Measurements from ENCODE around the gene KHSRP. TPM values are rescaled to one million over a fixed set of nuclear protein-coding genes. Genes with fewer than 3 reads are reported as not detected.

The KHSRP gene
- total and polyA plus RNA-seq, 2 of the 13 experiments (the other 11 are each of a cell fraction or from before 2014, with no cell fraction given), result 72.1 to 129 TPM

DNA sequence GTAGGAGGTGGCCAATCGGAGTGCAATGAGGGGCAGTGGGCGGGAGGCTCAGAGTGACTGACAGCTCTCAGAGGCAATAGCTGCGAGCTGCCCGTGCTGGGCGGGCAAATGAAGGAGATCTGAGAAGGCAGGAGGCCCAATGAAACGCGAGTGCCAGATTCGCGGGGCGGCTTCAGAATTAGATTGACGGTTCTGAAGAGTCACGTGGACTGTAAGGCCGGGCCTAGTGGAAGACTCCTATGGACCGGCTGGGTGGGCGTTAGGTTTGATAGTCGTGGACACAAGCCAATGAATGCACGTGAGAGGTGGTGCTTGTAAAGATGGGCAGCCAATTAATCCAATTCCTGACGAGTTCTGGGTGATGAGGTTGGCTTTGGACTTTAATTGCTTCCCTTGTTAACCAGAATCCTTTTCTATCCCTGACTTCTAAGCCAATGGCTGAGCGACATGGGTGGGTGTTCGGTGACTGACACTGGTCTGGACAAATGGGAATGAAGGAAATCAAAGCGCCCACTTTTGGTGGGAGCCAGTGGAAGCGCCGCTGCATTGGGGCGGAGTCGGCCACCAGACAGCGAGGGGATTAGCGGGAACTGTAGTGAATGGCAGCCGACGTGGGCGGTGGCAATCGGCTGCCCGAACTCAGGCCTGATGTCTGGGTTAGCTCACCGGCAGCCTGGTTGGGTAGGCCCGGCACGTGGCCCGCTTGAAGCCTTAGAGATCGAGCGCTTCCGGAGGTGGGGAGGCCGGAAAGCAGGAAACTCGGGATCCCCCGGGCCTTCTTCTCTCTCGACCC is 524 bp upstream of the KHSRP start (continued):
- TF ChIP-seq, protein P1, sequence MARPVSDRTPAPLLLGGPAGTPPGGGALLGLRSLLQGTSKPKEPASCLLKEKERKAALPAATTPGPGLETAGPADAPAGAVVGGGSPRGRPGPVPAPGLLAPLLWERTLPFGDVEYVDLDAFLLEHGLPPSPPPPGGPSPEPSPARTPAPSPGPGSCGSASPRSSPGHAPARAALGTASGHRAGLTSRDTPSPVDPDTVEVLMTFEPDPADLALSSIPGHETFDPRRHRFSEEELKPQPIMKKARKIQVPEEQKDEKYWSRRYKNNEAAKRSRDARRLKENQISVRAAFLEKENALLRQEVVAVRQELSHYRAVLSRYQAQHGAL (CRISPR knock-in tag; IDR thresholded peaks at IDR 0.05; ENCODE audit: not compliant biosample characterization), result no peak
- TF ChIP-seq, protein P2, sequence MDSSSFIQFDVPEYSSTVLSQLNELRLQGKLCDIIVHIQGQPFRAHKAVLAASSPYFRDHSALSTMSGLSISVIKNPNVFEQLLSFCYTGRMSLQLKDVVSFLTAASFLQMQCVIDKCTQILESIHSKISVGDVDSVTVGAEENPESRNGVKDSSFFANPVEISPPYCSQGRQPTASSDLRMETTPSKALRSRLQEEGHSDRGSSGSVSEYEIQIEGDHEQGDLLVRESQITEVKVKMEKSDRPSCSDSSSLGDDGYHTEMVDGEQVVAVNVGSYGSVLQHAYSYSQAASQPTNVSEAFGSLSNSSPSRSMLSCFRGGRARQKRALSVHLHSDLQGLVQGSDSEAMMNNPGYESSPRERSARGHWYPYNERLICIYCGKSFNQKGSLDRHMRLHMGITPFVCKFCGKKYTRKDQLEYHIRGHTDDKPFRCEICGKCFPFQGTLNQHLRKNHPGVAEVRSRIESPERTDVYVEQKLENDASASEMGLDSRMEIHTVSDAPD (CRISPR knock-in tag; IDR thresholded peaks at IDR 0.05), result 0 out of 2 replicates have a peak, but pooled peaks have one; percentile 62
- TF ChIP-seq ZFX (CRISPR knock-in tag; IDR thresholded peaks at IDR 0.05; ENCODE audit: low read depth) (peak; percentile 75), ZMYM4 (CRISPR knock-in tag; IDR thresholded peaks at IDR 0.05) (peak; percentile 47), CHD2 (IDR thresholded peaks at IDR 0.05; ENCODE audit: low read depth, low read length) (peak; percentile 77), ATRX (CRISPR knock-in tag; IDR thresholded peaks at IDR 0.05; ENCODE audit: borderline replicate concordance) (no peak), ISL2 (CRISPR knock-in tag; IDR thresholded peaks at IDR 0.05) (peak; percentile 37; the same call in 1 of the 2 replicates), RAD21 (CRISPR knock-in tag; IDR thresholded peaks at IDR 0.05) (peak; percentile 37; the same call in 1 of the 2 replicates), IRF2 (CRISPR knock-in tag; IDR thresholded peaks at IDR 0.05) (0 out of 2 replicates have a peak, but pooled peaks have one; percentile 15)
- TF ChIP-seq, protein P3, sequence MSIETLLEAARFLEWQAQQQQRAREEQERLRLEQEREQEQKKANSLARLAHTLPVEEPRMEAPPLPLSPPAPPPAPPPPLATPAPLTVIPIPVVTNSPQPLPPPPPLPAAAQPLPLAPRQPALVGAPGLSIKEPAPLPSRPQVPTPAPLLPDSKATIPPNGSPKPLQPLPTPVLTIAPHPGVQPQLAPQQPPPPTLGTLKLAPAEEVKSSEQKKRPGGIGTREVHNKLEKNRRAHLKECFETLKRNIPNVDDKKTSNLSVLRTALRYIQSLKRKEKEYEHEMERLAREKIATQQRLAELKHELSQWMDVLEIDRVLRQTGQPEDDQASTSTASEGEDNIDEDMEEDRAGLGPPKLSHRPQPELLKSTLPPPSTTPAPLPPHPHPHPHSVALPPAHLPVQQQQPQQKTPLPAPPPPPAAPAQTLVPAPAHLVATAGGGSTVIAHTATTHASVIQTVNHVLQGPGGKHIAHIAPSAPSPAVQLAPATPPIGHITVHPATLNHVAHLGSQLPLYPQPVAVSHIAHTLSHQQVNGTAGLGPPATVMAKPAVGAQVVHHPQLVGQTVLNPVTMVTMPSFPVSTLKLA (IDR thresholded peaks at IDR 0.05), result peak; percentile 69
